Endodermal cell (in vitro differentiated cells): Measurements from ENCODE around the gene CLSTN3. TPM values are rescaled to one million over a fixed set of nuclear protein-coding genes. Genes with fewer than 3 reads are reported as not detected.

Experiments used
- DNase-seq: peaks from one replicate; pipeline ENCODE4 v3.0.0-alpha.2; 2017
- H3K27ac ChIP-seq: 2 replicates; pipeline ENCODE4 v1.5.1; 2013; ENCODE audit warnings: mild to moderate bottlenecking, low read depth, low read length, moderate library complexity
- H3K27me3 ChIP-seq: 2 replicates; pipeline ENCODE4 v1.6.1; 2013; ENCODE audit warnings: mild to moderate bottlenecking, low read length, moderate library complexity; ENCODE audit not compliant: insufficient read depth, control insufficient read depth, poor library complexity, severe bottlenecking
- H3K36me3 ChIP-seq: 2 replicates; pipeline ENCODE4 v1.7.0; 2013; ENCODE audit warnings: mild to moderate bottlenecking, low read length, moderate library complexity; ENCODE audit not compliant: control insufficient read depth, insufficient read depth
- H3K4me1 ChIP-seq: one replicate; pipeline ENCODE4 v1.7.0; 2013; ENCODE audit warnings: low read length; ENCODE audit not compliant: control insufficient read depth, insufficient read depth
- H3K4me3 ChIP-seq: 2 replicates; pipeline ENCODE4 v1.5.1; 2013; ENCODE audit warnings: mild to moderate bottlenecking, low read length, moderate library complexity
- H3K9ac ChIP-seq: 2 replicates; pipeline ENCODE4 v1.6.1; 2013; ENCODE audit warnings: mild to moderate bottlenecking, low read length, moderate library complexity; ENCODE audit not compliant: poor library complexity, severe bottlenecking; ENCODE audit errors: extremely low read depth
- H3K9me3 ChIP-seq: 2 replicates; pipeline ENCODE4 v1.6.1; 2013; ENCODE audit warnings: mild to moderate bottlenecking, low read length, moderate library complexity; ENCODE audit not compliant: control insufficient read depth
- H3K27ac Mint-ChIP-seq: 2 replicates; pipeline ENCODE4 v1.8.0; 2020; ENCODE audit warnings: mixed read lengths
- H3K27me3 Mint-ChIP-seq: 2 replicates; pipeline ENCODE4 v1.8.0; 2021; ENCODE audit warnings: mild to moderate bottlenecking, mixed read lengths; ENCODE audit not compliant: insufficient read depth
- H3K36me3 Mint-ChIP-seq: 2 replicates; pipeline ENCODE4 v1.8.0; 2020; ENCODE audit warnings: low read depth, mixed read lengths
- H3K4me1 Mint-ChIP-seq: 2 replicates; pipeline ENCODE4 v1.8.0; 2020; ENCODE audit warnings: mixed read lengths
- H3K4me3 Mint-ChIP-seq: 2 replicates; pipeline ENCODE4 v1.8.0; 2020; ENCODE audit warnings: mild to moderate bottlenecking, moderate library complexity, mixed read lengths
- H3K9me3 Mint-ChIP-seq: 2 replicates; pipeline ENCODE4 v1.8.0; 2020; ENCODE audit warnings: mild to moderate bottlenecking, mixed read lengths
- CTCF ChIP-seq: fragments of 200-600 bp; sonication (generic); conservative IDR thresholded peaks from 2 replicates; pipeline ENCODE4 v1.5.0; 2021; ENCODE audit warnings: antibody characterized with exemption, mild to moderate bottlenecking
- WGBS, 2 experiments: methylation state at CpG; one replicate each; pipeline versions ENCODE4 v1.1.5 to v1.1.7; 2013; ENCODE audit warnings: missing lambda C conversion rate in 2 of 2, mixed read lengths in 1 of 2; ENCODE audit not compliant: insufficient coverage in 1 of 2, insufficient read length in 1 of 2; 5-methylcytosine and 5-hydroxymethylcytosine counted together
- total RNA-seq, 2 donors: library from RNA; stranded (reverse); fragmentation: NEBNext Ultra II Directional in 1 of 2; extraction: Animal tissue kit (Norgen Biotek cat#: 25700) in 1 of 2; gene quantifications; 2 replicates in 1 of 2; 3 replicates in 1 of 2; pipeline ENCODE4 v1.2.1, GENCODE V29; 2021

CLSTN3 gene
- total RNA-seq, 2 donors from 2014 or later: 69.7 to 135 TPM

- 71 to 96% methylated on average over 3 to 5 of the region's 5 CpGs for WGBS, 2 experiments
- Mint-ChIP-seq H3K27ac (peak overlapping the region; percentile 5), H3K4me3 (peak overlapping the region; percentile 85), H3K36me3 (peaks cover 24% of the 10 kb centered on the region), H3K9me3 (peaks cover 19% of the 10 kb centered on the region), H3K27me3 (peaks cover 29% of the 10 kb centered on the region), H3K4me1 (peaks cover 19% of the 10 kb centered on the region)
- H3K4me1 ChIP-seq: no peaks in the 10 kb centered on the region
- H3K27ac ChIP-seq: no peak overlapping the region
- no peak for DNase-seq
- no peak for TF ChIP-seq CTCF
- no peak overlapping the region for H3K9ac ChIP-seq
- peaks cover 12% of the 10 kb centered on the region for H3K9me3 ChIP-seq
- H3K27me3 ChIP-seq: peaks cover 23% of the 10 kb centered on the region
- H3K36me3 ChIP-seq: no peaks in the 10 kb centered on the region
- H3K4me3 ChIP-seq: no peak overlapping the region
These were observed 20.6 kb upstream of the CLSTN3 start for GRCh38 chr12:7109572-7109920.

DNA sequence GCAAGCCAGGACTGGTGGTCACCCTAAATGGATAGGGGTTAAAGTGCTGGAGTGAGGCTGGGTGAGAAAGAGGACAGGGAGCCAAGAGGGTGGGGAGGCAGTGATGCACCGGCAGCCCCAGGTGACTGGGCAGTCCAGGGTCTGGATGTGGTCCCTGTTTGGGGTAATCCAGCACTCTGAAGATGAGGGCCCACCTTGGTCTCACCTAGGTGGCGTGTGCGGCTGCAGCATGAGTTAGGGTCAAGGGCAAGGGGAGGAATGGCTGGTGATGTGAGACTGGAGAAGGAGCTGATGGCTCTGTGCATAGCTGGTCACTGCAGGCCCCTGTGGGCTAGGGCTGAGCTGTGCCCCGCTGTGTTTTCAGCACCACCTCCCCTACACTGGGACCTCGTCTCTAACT lies 19.5 kb upstream of the CLSTN3 start:
- no peaks in the 10 kb centered on the region for H3K36me3 ChIP-seq

DNA sequence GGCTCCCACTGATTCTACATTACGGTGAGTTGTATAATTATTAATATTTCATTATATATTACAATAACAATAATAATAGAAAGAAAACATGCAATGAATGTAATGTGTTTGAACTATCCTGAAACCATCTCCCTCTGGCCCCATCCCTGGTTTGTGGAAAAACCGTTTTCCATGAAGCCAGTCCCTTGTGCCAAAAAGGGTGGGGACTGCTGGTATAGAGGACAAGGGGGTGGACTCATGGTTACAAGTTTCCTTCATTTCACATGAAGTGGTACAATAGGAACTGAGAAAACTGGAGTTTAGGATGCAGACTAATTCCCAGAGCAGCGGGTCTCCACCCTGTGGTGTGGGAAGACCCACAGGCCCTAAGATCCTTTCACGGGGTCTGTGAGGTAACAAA lies 18.1 kb upstream of the CLSTN3 start:
- Histone ChIP-seq H3K9ac (no peak overlapping the region), H3K9me3 (no peaks in the 10 kb centered on the region), H3K4me1 (no peaks in the 10 kb centered on the region), H3K27me3 (peaks cover 23% of the 10 kb centered on the region), H3K36me3 (no peaks in the 10 kb centered on the region), H3K4me3 (no peak overlapping the region), H3K27ac (no peak overlapping the region)
- no peak for TF ChIP-seq CTCF
- Mint-ChIP-seq H3K9me3 (peaks cover 4% of the 10 kb centered on the region), H3K27me3 (peaks cover 26% of the 10 kb centered on the region), H3K36me3 (peaks cover 9% of the 10 kb centered on the region), H3K4me1 (peaks cover 19% of the 10 kb centered on the region), H3K27ac (no peak overlapping the region), H3K4me3 (no peak overlapping the region)
- DNase-seq: no peak
- 81 to 92% methylated on average over 3 of the region's 4 CpGs for WGBS, 2 experiments

More for the DNA sequence above, 19.5 kb upstream of the CLSTN3 start:
- DNase-seq: no peak
- Histone ChIP-seq H3K9me3 (peaks cover 10% of the 10 kb centered on the region), H3K4me1 (no peaks in the 10 kb centered on the region), H3K9ac (no peak overlapping the region), H3K4me3 (no peak overlapping the region), H3K27me3 (peaks cover 23% of the 10 kb centered on the region), H3K27ac (no peak overlapping the region)
- H3K4me1 Mint-ChIP-seq: peaks cover 19% of the 10 kb centered on the region
- H3K9me3 Mint-ChIP-seq: peaks cover 17% of the 10 kb centered on the region
- H3K27ac Mint-ChIP-seq: no peak overlapping the region
- TF ChIP-seq CTCF: no peak
- 94 to 100% methylated on average over 3 to 5 of the region's 5 CpGs for WGBS, 2 experiments
- H3K27me3 Mint-ChIP-seq: peaks cover 29% of the 10 kb centered on the region
- no peak overlapping the region for H3K4me3 Mint-ChIP-seq
- peaks cover 19% of the 10 kb centered on the region for H3K36me3 Mint-ChIP-seq
